Muscle of leg (tissue), 11 donors: ENCODE data around the gene CCL15. TPM values are rescaled to one million over a fixed set of nuclear protein-coding genes. Genes with fewer than 3 reads are reported as not detected.

Experiments used
- DNase-seq: peaks from one replicate; pipeline ENCODE4 v3.0.0; 2013
- H3K27ac ChIP-seq: one replicate; pipeline ENCODE4 v1.5.1; 2013; ENCODE audit warnings: mild to moderate bottlenecking, low read length, control low read depth
- H3K27me3 ChIP-seq: one replicate; pipeline ENCODE4 v1.6.1; 2013; ENCODE audit warnings: low read length; ENCODE audit not compliant: control insufficient read depth, insufficient read depth
- H3K36me3 ChIP-seq: one replicate; pipeline ENCODE4 v1.6.1; 2013; ENCODE audit warnings: low read length; ENCODE audit not compliant: control insufficient read depth, insufficient read depth
- H3K4me1 ChIP-seq: one replicate; pipeline ENCODE4 v1.6.1; 2013; ENCODE audit warnings: low read length; ENCODE audit not compliant: control insufficient read depth, insufficient read depth
- H3K4me3 ChIP-seq: one replicate; pipeline ENCODE4 v1.5.1; 2013; ENCODE audit warnings: low read length, control low read depth
- H3K9me3 ChIP-seq: replicated peaks from 2 replicates; pipeline ENCODE4 v1.6.1; 2013; ENCODE audit warnings: low read depth, low read length; ENCODE audit not compliant: control insufficient read depth
- WGBS: methylation state at CpG from one replicate; pipeline ENCODE4 v1.1.5; 2013; ENCODE audit warnings: missing lambda C conversion rate; ENCODE audit not compliant: insufficient coverage; 5-methylcytosine and 5-hydroxymethylcytosine counted together
- polyA plus RNA-seq, 8 donors: library from polyadenylated mRNA; unstranded; fragments of 120-200 nt; gene quantifications; one replicate each; pipeline versions ENCODE4 v1.2.1 to v1.2.3, GENCODE V29; 2013; ENCODE audit warnings: inconsistent platforms in 1 of 8, low replicate concordance in 1 of 8; ENCODE audit not compliant: insufficient read length in 8 of 8, insufficient read depth in 1 of 8
- total RNA-seq: library from RNA; stranded (reverse); fragments of 120-200 nt; gene quantifications from one replicate; pipeline ENCODE4 v1.2.4, GENCODE V29; 2013

The CCL15 gene
- total and polyA plus RNA-seq, 9 donors = 0.63 TPM; not detected in 8

- H3K36me3 ChIP-seq = no peaks in the 10 kb centered on the region
These were observed 23.8 kb downstream of the CCL15 start for GRCh38 chr17:35977509-35977908.

GRCh38 chr17:35973333-35974260, 27.8 kb downstream of the CCL15 start:
- 61% methylated on average over 6 of the region's 10 CpGs for WGBS
- H3K9me3 ChIP-seq = no peaks in the 10 kb centered on the region
- H3K4me3 ChIP-seq = no peak overlapping the region
- no peak for DNase-seq
- no peaks in the 10 kb centered on the region for H3K36me3 ChIP-seq
- no peaks in the 10 kb centered on the region for H3K4me1 ChIP-seq
- H3K27ac ChIP-seq = no peak overlapping the region
- H3K27me3 ChIP-seq = no peaks in the 10 kb centered on the region

More at GRCh38 chr17:35977509-35977908, 23.8 kb downstream of the CCL15 start:
- DNase-seq = no peak
- Histone ChIP-seq H3K4me1 (no peaks in the 10 kb centered on the region), H3K27ac (no peak overlapping the region), H3K9me3 (no peaks in the 10 kb centered on the region), H3K4me3 (no peak overlapping the region), H3K27me3 (no peaks in the 10 kb centered on the region)
- WGBS = 92% methylated on average over 6 of the region's 7 CpGs

GRCh38 chr17:35972945-35973332, 28.4 kb downstream of the CCL15 start:
- H3K27ac ChIP-seq = no peak overlapping the region
- 62% methylated on average over 2 of the region's 4 CpGs for WGBS

GRCh38 chr17:35972535-35972934, 28.8 kb downstream of the CCL15 start:
- DNase-seq = no peak
- Histone ChIP-seq H3K4me1 (no peaks in the 10 kb centered on the region), H3K9me3 (no peaks in the 10 kb centered on the region), H3K36me3 (no peaks in the 10 kb centered on the region), H3K27ac (no peak overlapping the region), H3K27me3 (no peaks in the 10 kb centered on the region), H3K4me3 (no peak overlapping the region)
- WGBS = 92% methylated on average over 2 of the region's 6 CpGs

More at GRCh38 chr17:35972945-35973332, 28.4 kb downstream of the CCL15 start:
- no peaks in the 10 kb centered on the region for H3K27me3 ChIP-seq
- no peaks in the 10 kb centered on the region for H3K9me3 ChIP-seq
- no peak overlapping the region for H3K4me3 ChIP-seq
- no peaks in the 10 kb centered on the region for H3K36me3 ChIP-seq
- no peaks in the 10 kb centered on the region for H3K4me1 ChIP-seq
- no peak for DNase-seq

- H3K4me3 ChIP-seq = no peak overlapping the region
- no peak overlapping the region for H3K27ac ChIP-seq
- no peak for DNase-seq
- H3K36me3 ChIP-seq = no peaks in the 10 kb centered on the region
- no peaks in the 10 kb centered on the region for H3K4me1 ChIP-seq
- no peaks in the 10 kb centered on the region for H3K27me3 ChIP-seq
- no peaks in the 10 kb centered on the region for H3K9me3 ChIP-seq
- no CpG with 5 or more reads among the region's 1 CpG for WGBS
These were observed 29.3 kb downstream of the CCL15 start for GRCh38 chr17:35972066-35972465.

GRCh38 chr17:35969558-35970380, 31.6 kb downstream of the CCL15 start:
- Histone ChIP-seq H3K4me3 (no peak overlapping the region), H3K4me1 (no peaks in the 10 kb centered on the region), H3K27me3 (no peaks in the 10 kb centered on the region), H3K36me3 (no peaks in the 10 kb centered on the region), H3K9me3 (no peaks in the 10 kb centered on the region), H3K27ac (no peak overlapping the region)
- 28% methylated on average over 4 of the region's 8 CpGs for WGBS
- peak; percentile 86 for DNase-seq

- Histone ChIP-seq H3K27ac (no peak overlapping the region), H3K27me3 (no peaks in the 10 kb centered on the region), H3K4me3 (no peak overlapping the region), H3K36me3 (no peaks in the 10 kb centered on the region), H3K9me3 (no peaks in the 10 kb centered on the region), H3K4me1 (no peaks in the 10 kb centered on the region)
- WGBS = 79% methylated on average over 6 of the region's 10 CpGs
- DNase-seq = no peak
These were observed 32.8 kb downstream of the CCL15 start for GRCh38 chr17:35968520-35969054.

- no peak overlapping the region for H3K27ac ChIP-seq
- no peaks in the 10 kb centered on the region for H3K36me3 ChIP-seq
- H3K27me3 ChIP-seq = no peaks in the 10 kb centered on the region
- no peak for DNase-seq
- WGBS = 81% methylated on average over 5 of the region's 7 CpGs
- no peaks in the 10 kb centered on the region for H3K4me1 ChIP-seq
- no peak overlapping the region for H3K4me3 ChIP-seq
- no peaks in the 10 kb centered on the region for H3K9me3 ChIP-seq
These were observed 36.1 kb downstream of the CCL15 start for GRCh38 chr17:35965272-35965671.

- Histone ChIP-seq H3K36me3 (no peaks in the 10 kb centered on the region), H3K9me3 (no peaks in the 10 kb centered on the region), H3K27me3 (no peaks in the 10 kb centered on the region), H3K4me3 (no peak overlapping the region), H3K4me1 (no peaks in the 10 kb centered on the region), H3K27ac (no peak overlapping the region)
- 60% methylated on average over 1 of the region's 6 CpGs for WGBS
- no peak for DNase-seq
These were observed 37.7 kb downstream of the CCL15 start for GRCh38 chr17:35963663-35964062.

- H3K9me3 ChIP-seq = no peaks in the 10 kb centered on the region
- H3K4me3 ChIP-seq = no peak overlapping the region
- no peak for DNase-seq
- no peaks in the 10 kb centered on the region for H3K36me3 ChIP-seq
- no peaks in the 10 kb centered on the region for H3K4me1 ChIP-seq
- H3K27me3 ChIP-seq = no peaks in the 10 kb centered on the region
- H3K27ac ChIP-seq = no peak overlapping the region
- WGBS = 44% methylated on average over 5 of the region's 7 CpGs
These were observed 47.6 kb downstream of the CCL15 start for GRCh38 chr17:35953720-35954119.
